HEK293T (cell line): ENCODE measurements around the gene TIMMDC1.
A peak's percentile ranks its signal among the peaks of the same experiment; 100 is the strongest.

ENCODE experiments used
- CTCF ChIA-PET: fragments of 350-600 bp; formaldehyde crosslinking; extraction: SDS; loops from one replicate; lab custom pipeline; 2021; ENCODE audit warnings: antibody characterized with exemption, inconsistent platforms; lab: Yijun Ruan, JAX
- POLR2A ChIA-PET: fragments of 350-600 bp; formaldehyde crosslinking; extraction: SDS; loops from one replicate; lab custom pipeline; 2020; ENCODE audit warnings: antibody characterized with exemption, inconsistent platforms; lab: Yijun Ruan, JAX
- DNase-seq: peaks from one replicate; pipeline ENCODE4 v3.0.0; 2012; ENCODE audit warnings: mixed read lengths; ENCODE audit errors: extremely low spot score
- ARNT ChIP-seq: fragments of 450-650 bp; IDR thresholded peaks from 2 replicates; pipeline ENCODE4 v1.6.1; 2017; ENCODE audit warnings: mild to moderate bottlenecking
- BHLHE40 ChIP-seq: fragments of 450-650 bp; IDR thresholded peaks from 2 replicates; pipeline ENCODE4 v1.6.1; 2016; ENCODE audit warnings: mild to moderate bottlenecking, moderate library complexity, borderline replicate concordance
- CTBP1 ChIP-seq: fragments of 450-650 bp; IDR thresholded peaks from 2 replicates; pipeline ENCODE4 v1.6.1; 2016; ENCODE audit warnings: borderline replicate concordance
- ELF4 ChIP-seq: fragments of 450-650 bp; IDR thresholded peaks from 2 replicates; pipeline ENCODE4 v1.6.1; 2017; ENCODE audit warnings: antibody characterized with exemption
- FOXA1 ChIP-seq: fragments of 450-650 bp; IDR thresholded peaks from 2 replicates; pipeline ENCODE4 v1.6.1; 2016; ENCODE audit warnings: mild to moderate bottlenecking
- FOXK2 ChIP-seq: fragments of 450-650 bp; IDR thresholded peaks from 2 replicates; pipeline ENCODE4 v1.6.1; 2016; ENCODE audit warnings: mild to moderate bottlenecking
- FOXM1 ChIP-seq: fragments of 450-650 bp; IDR thresholded peaks from 2 replicates; pipeline ENCODE4 v1.6.1; 2017; ENCODE audit warnings: mild to moderate bottlenecking, borderline replicate concordance
- HDGF ChIP-seq: fragments of 450-650 bp; IDR thresholded peaks from 2 replicates; pipeline ENCODE4 v1.6.1; 2017; ENCODE audit warnings: antibody characterized with exemption, borderline replicate concordance
- L3MBTL2 ChIP-seq: fragments of 450-650 bp; conservative IDR thresholded peaks from 2 replicates; pipeline ENCODE4 v1.6.1; 2016; ENCODE audit warnings: mild to moderate bottlenecking
- LEF1 ChIP-seq: fragments of 450-650 bp; IDR thresholded peaks from 2 replicates; pipeline ENCODE4 v1.6.1; 2017; ENCODE audit warnings: mild to moderate bottlenecking, borderline replicate concordance
- NFRKB ChIP-seq: fragments of 450-650 bp; IDR thresholded peaks from 2 replicates; pipeline ENCODE4 v1.6.1; 2016; ENCODE audit warnings: mild to moderate bottlenecking, moderate library complexity
- SP1 ChIP-seq: fragments of 450-650 bp; IDR thresholded peaks from 2 replicates; pipeline ENCODE4 v1.6.1; 2017
- SUZ12 ChIP-seq: fragments of 450-650 bp; IDR thresholded peaks from 2 replicates; pipeline ENCODE4 v1.6.1; 2016; ENCODE audit warnings: mild to moderate bottlenecking
- TARDBP ChIP-seq: fragments of 450-650 bp; IDR thresholded peaks from 2 replicates; pipeline ENCODE4 v1.6.1; 2016
- ZNF384 ChIP-seq: fragments of 450-650 bp; IDR thresholded peaks from 2 replicates; pipeline ENCODE4 v1.6.1; 2016
- TF ChIP-seq, protein P1 (sequence below): fragments of 450-650 bp; IDR thresholded peaks from 2 replicates; pipeline ENCODE4 v1.6.1; 2016

The TIMMDC1 gene

DNA sequence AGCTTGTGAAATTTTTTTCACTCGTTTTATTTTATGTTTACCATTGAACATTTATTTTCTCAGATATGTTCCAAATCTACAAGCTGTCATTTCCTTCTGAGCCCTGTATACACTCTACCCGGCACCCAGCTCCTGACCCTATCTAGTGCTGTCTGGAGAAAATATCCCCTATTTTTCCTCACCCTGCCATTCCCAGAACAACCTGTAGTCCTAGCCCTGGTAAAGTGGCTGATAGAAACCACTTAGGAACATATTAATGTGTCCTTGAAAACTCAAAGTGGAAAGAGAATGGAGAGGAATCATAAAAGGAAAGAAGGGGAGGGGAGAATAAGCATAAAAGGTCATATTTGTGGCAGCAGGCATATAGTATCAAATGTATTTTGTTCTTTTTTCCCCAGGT is 8.2 kb upstream of the TIMMDC1 start:
- CTCF ChIA-PET: no interaction called here
- TF ChIP-seq ELF4 (no peak), FOXK2 (no peak), HDGF (no peak), BHLHE40 (no peak), SUZ12 (no peak), ARNT (no peak)
- POLR2A ChIA-PET: interaction anchor here (1.5 to 2.6 kb wide), 2 partner anchors 8 to 27 kb away, joined by 7 to 12 read pairs; partner anchors contain the start of genes TIMMDC1 and TMEM39A
- DNase-seq: no peak

DNA sequence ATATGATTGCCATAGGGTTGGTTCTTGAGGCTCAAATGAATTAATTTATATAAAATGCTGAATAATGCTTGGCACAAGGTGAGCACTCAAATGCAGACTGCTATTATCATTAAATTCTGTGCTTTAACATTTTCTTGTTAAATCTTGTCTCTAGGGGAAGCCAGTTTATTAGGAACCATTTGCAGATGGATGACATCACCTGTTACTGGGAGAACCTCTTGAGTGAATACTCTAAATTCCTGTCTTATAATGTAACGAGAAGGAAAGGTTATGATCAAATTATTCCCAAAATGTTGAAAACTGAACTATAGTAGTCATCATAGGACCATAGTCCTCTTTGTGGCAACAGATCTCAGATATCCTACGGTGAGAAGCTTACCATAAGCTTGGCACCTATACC is 6.2 kb upstream of the TIMMDC1 start:
- TF ChIP-seq ARNT (no peak), LEF1 (no peak), FOXK2 (no peak), NFRKB (no peak), TARDBP (no peak), FOXM1 (no peak), ELF4 (no peak)
- DNase-seq: no peak

DNA sequence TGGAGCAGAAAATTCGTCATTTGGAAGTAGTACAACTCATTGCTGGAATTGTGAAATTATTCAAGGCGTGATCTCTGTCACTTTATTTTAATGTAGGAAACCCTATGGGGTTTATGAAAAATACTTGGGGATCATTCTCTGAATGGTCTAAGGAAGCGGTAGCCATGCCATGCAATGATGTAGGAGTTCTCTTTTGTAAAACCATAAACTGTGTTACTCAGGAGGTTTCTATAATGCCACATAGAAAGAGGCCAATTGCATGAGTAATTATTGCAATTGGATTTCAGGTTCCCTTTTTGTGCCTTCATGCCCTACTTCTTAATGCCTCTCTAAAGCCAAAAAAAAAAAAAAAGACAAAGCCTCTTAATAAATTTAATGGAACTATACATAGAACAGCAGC is 5.5 kb upstream of the TIMMDC1 start:
- POLR2A ChIA-PET: no interaction called here
- CTCF ChIA-PET: no interaction called here
- DNase-seq: no peak
- TF ChIP-seq SP1 (no peak), ZNF384 (no peak), TARDBP (no peak), ELF4 (no peak), ARNT (no peak), LEF1 (no peak), L3MBTL2 (no peak), BHLHE40 (no peak), CTBP1 (no peak), FOXM1 (no peak), FOXK2 (no peak), FOXA1 (no peak), HDGF (no peak)
- TF ChIP-seq, protein P1, sequence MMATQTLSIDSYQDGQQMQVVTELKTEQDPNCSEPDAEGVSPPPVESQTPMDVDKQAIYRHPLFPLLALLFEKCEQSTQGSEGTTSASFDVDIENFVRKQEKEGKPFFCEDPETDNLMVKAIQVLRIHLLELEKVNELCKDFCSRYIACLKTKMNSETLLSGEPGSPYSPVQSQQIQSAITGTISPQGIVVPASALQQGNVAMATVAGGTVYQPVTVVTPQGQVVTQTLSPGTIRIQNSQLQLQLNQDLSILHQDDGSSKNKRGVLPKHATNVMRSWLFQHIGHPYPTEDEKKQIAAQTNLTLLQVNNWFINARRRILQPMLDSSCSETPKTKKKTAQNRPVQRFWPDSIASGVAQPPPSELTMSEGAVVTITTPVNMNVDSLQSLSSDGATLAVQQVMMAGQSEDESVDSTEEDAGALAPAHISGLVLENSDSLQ: no peak

More for the DNA sequence above, 6.2 kb upstream of the TIMMDC1 start:
- CTCF ChIA-PET: no interaction called here
- POLR2A ChIA-PET: no interaction called here

GRCh38 chr3:119494597-119494996 is 3.8 kb upstream of the TIMMDC1 start:
- peak; percentile 8 for DNase-seq
- ChIA-PET POLR2A (no interaction called here), CTCF (no interaction called here)
- TF ChIP-seq FOXK2 (no peak), CTBP1 (no peak), HDGF (no peak), FOXM1 (no peak), ZNF384 (no peak), FOXA1 (no peak), TARDBP (no peak), LEF1 (no peak), BHLHE40 (no peak), SP1 (no peak), L3MBTL2 (no peak), ARNT (no peak), SUZ12 (no peak), NFRKB (no peak), ELF4 (no peak)
- TF ChIP-seq, protein P1: no peak

DNA sequence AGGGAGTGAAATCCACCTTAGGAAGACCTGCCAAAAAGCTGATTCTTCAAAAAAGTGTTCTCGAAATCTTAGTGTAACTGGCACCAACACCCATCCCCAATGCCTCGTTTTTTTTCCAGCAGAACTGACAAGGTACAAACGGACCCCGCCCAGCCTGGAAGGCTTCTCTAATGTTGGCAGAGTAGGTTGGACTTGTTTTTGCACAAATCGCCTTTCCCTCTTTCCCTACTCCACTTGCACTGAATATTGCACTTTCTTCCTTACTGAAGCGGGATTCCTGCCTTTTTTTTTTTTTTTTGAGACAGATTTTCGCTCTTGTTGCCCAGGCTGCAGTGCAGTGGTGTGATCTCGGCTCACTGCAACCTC is 544 bp upstream of the TIMMDC1 start:
- peak; percentile 15 for DNase-seq
- TF ChIP-seq TARDBP: no peak
- no peak for TF ChIP-seq FOXM1
- TF ChIP-seq ARNT: no peak
- no peak for TF ChIP-seq FOXK2
- no peak for TF ChIP-seq L3MBTL2
- no peak for TF ChIP-seq LEF1
- no peak for TF ChIP-seq ZNF384
- TF ChIP-seq SUZ12: no peak
- TF ChIP-seq BHLHE40: no peak
- TF ChIP-seq, protein P1: no peak
- TF ChIP-seq NFRKB: no peak
- no peak for TF ChIP-seq SP1
- no peak for TF ChIP-seq ELF4
- TF ChIP-seq CTBP1: no peak
- TF ChIP-seq HDGF: no peak
- TF ChIP-seq FOXA1: no peak
- POLR2A ChIA-PET: interaction anchor here (0.6 to 4.5 kb wide), 12 partner anchors 8 to 850 kb away, joined by 3 to 39 read pairs (median 6); partner anchors contain the start of genes COX17, POGLUT1 and TMEM39A
- CTCF ChIA-PET: no interaction called here

DNA sequence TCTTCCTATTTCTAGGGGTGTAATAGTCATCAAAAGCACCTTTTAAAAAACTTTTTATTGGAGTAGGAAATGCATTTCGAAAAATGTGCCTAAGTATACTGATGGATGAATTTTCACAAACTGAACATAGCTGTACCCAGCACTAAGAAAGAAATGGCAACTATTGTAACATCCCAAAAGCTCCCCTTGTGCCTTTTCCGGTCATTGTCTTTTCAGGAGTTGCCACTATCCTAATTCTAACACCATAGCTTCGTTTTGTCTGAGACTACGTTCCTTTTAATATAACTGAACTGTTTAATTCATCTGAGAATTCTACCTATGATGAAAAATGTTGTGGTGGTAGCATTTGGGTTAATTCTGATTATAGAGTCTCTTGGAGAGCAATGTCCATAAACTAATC is 1.9 kb downstream of the TIMMDC1 start:
- TF ChIP-seq ZNF384 (no peak), L3MBTL2 (no peak), SP1 (no peak), CTBP1 (no peak), SUZ12 (no peak), LEF1 (no peak), HDGF (no peak), FOXK2 (no peak), FOXA1 (no peak), ARNT (no peak), FOXM1 (no peak), BHLHE40 (no peak)
- TF ChIP-seq, protein P1: no peak
- DNase-seq: no peak
- CTCF ChIA-PET: interaction anchor here (0.6 to 0.7 kb wide), 2 partner anchors 181 to 225 kb away, joined by 3 to 4 read pairs; no protein-coding TSS in a partner anchor
- POLR2A ChIA-PET: interaction anchor here (2.0 to 4.5 kb wide), 2 partner anchors 35 to 37 kb away, joined by 7 to 39 read pairs; partner anchors contain the start of gene TMEM39A
